Right lobe of liver (tissue), 4 donors: ENCODE results near the gene NUP210L.

Source experiments
- CTCF ChIP-seq, 4 donors: fragments of 200-600 bp in 3 of 4; fragments of 450-650 bp in 1 of 4; IDR thresholded peaks; one replicate each; pipeline versions ENCODE4 v1.5.1 to v1.8.0; 2016 to 2022; ENCODE audit warnings: antibody characterized with exemption in 4 of 4, mild to moderate bottlenecking in 2 of 4
- POLR2A ChIP-seq: fragments of 450-650 bp; IDR thresholded peaks from one replicate; pipeline ENCODE4 v1.6.1; 2017; ENCODE audit warnings: antibody characterized with exemption, mild to moderate bottlenecking
- donor health status: DM: no; HTN: no; CAD: no.
- donor health status: DM: no; HTN: no; CAD: no.
- donor health status: DM: no; HTN: yes; CAD: no.

GRCh38 chr1:154171880-154172279 is 17.0 kb upstream of the NUP210L start:
- TF ChIP-seq POLR2A: no peak
- TF ChIP-seq CTCF (IDR thresholded peaks at IDR 0.05): no peak
